ENCODE measurements around the gene HOXC4. TPM values are rescaled to one million over a fixed set of nuclear protein-coding genes. Genes with fewer than 3 reads are reported as not detected.

Gene HOXC4
- total and polyA plus RNA-seq, 3 experiments from 2014 or later = 0.37 to 1.4 (median 1.3) TPM

- H3K27me3 ChIP-seq (ENCODE audit: insufficient read depth, low read length, poor library complexity, severe bottlenecking) = peaks cover 70% of the 10 kb centered on the region
- peaks cover 78 to 96% of the 10 kb centered on the region in 2 donors for H3K27me3 Mint-ChIP-seq
- peaks cover 0 to 2% (median 0%) of the 10 kb centered on the region in 5 donors for H3K9me3 Mint-ChIP-seq
- H3K27ac ChIP-seq (ENCODE audit: low read depth, low read length) = no peak overlapping the region
- no peak overlapping the region for H3K4me3 ChIP-seq (ENCODE audit: low read length)
- H3K9me3 ChIP-seq (ENCODE audit: low read length) = no peaks in the 10 kb centered on the region
- H3K27ac Mint-ChIP-seq = no peak overlapping the region
- no peaks in the 10 kb centered on the region for H3K36me3 Mint-ChIP-seq
- CTCF ChIA-PET = interaction anchor here (0.8 to 1.5 kb wide), 3 partner anchors 179 to 201 kb away, joined by 3 to 5 read pairs (median 4); no protein-coding TSS in a partner anchor
- DNase-seq = no peak
- H3K4me3 Mint-ChIP-seq = peak overlapping the region in 1 of 7 donors; percentile 32
- H3K4me1 ChIP-seq (ENCODE audit: insufficient read depth, low read length) = peaks cover 28% of the 10 kb centered on the region
- POLR2A ChIA-PET = no interaction called here
- no peaks in the 10 kb centered on the region for H3K36me3 ChIP-seq (ENCODE audit: insufficient read depth, low read length)
- H3K4me1 Mint-ChIP-seq = peaks cover 30 to 53% (median 31%) of the 10 kb centered on the region in 3 donors
Observed at GRCh38 chr12:54012631-54013409, 40.8 kb upstream of the HOXC4 start.

GRCh38 chr12:54014377-54015017, 39.1 kb upstream of the HOXC4 start:
- H3K9me3 ChIP-seq (ENCODE audit: low read length) = no peaks in the 10 kb centered on the region
- no peaks in the 10 kb centered on the region for H3K36me3 ChIP-seq (ENCODE audit: insufficient read depth, low read length)
- ChIA-PET CTCF (interaction anchor here (0.9 to 3.8 kb wide), 5 partner anchors 8 to 194 kb away, joined by 3 to 24 read pairs (median 3); partner anchors contain the start of gene HOXC5), POLR2A (no interaction called here)
- H3K27ac ChIP-seq (ENCODE audit: low read depth, low read length) = no peak overlapping the region
- Mint-ChIP-seq H3K27ac (peak overlapping the region in 2 of 8 donors; percentile 25 to 43), H3K27me3 (peaks cover 72 to 82% of the 10 kb centered on the region in 2 donors), H3K9me3 (peaks cover 0 to 2% (median 0%) of the 10 kb centered on the region in 5 donors), H3K4me3 (peak overlapping the region in 2 of 7 donors; percentile 14 to 25), H3K4me1 (peaks cover 26 to 48% (median 27%) of the 10 kb centered on the region in 3 donors), H3K36me3 (no peaks in the 10 kb centered on the region)
- H3K27me3 ChIP-seq (ENCODE audit: insufficient read depth, low read length, poor library complexity, severe bottlenecking) = peaks cover 63% of the 10 kb centered on the region
- no peak for DNase-seq
- H3K4me3 ChIP-seq (ENCODE audit: low read length) = no peak overlapping the region
- peaks cover 23% of the 10 kb centered on the region for H3K4me1 ChIP-seq (ENCODE audit: insufficient read depth, low read length)

GRCh38 chr12:54015018-54015931, 38.4 kb upstream of the HOXC4 start:
- Histone ChIP-seq H3K27ac (ENCODE audit: low read depth, low read length) (no peak overlapping the region), H3K4me3 (ENCODE audit: low read length) (no peak overlapping the region), H3K27me3 (ENCODE audit: insufficient read depth, low read length, poor library complexity, severe bottlenecking) (peaks cover 60% of the 10 kb centered on the region), H3K4me1 (ENCODE audit: insufficient read depth, low read length) (peaks cover 18% of the 10 kb centered on the region), H3K9me3 (ENCODE audit: low read length) (no peaks in the 10 kb centered on the region), H3K36me3 (ENCODE audit: insufficient read depth, low read length) (no peaks in the 10 kb centered on the region)
- no peak overlapping the region for H3K27ac Mint-ChIP-seq
- no peaks in the 10 kb centered on the region for H3K36me3 Mint-ChIP-seq
- POLR2A ChIA-PET = interaction anchor here (0.6 kb wide), 1 partner anchor 30 kb away, joined by 4 read pairs; no protein-coding TSS in a partner anchor
- peaks cover 72 to 81% of the 10 kb centered on the region in 2 donors for H3K27me3 Mint-ChIP-seq
- H3K9me3 Mint-ChIP-seq = peaks cover 0 to 2% (median 0%) of the 10 kb centered on the region in 5 donors
- peak overlapping the region in 3 of 7 donors; percentile 14 to 32 (median 25) for H3K4me3 Mint-ChIP-seq
- H3K4me1 Mint-ChIP-seq = peaks cover 24 to 46% (median 30%) of the 10 kb centered on the region in 3 donors
- DNase-seq = no peak
- CTCF ChIA-PET = interaction anchor here (0.9 to 3.8 kb wide), 6 partner anchors 9 to 199 kb away, joined by 3 to 24 read pairs (median 4); partner anchors contain the start of gene HOXC5

- peaks cover 16% of the 10 kb centered on the region for H3K4me1 ChIP-seq (ENCODE audit: insufficient read depth, low read length)
- POLR2A ChIA-PET = interaction anchor here (0.6 kb wide), 1 partner anchor 31 kb away, joined by 4 read pairs; no protein-coding TSS in a partner anchor
- H3K27ac Mint-ChIP-seq = peak overlapping the region in 1 of 8 donors; percentile 24
- DNase-seq = no peak
- no peak overlapping the region for H3K4me3 ChIP-seq (ENCODE audit: low read length)
- no peaks in the 10 kb centered on the region for H3K36me3 ChIP-seq (ENCODE audit: insufficient read depth, low read length)
- peaks cover 0 to 2% (median 0%) of the 10 kb centered on the region in 5 donors for H3K9me3 Mint-ChIP-seq
- no peaks in the 10 kb centered on the region for H3K9me3 ChIP-seq (ENCODE audit: low read length)
- CTCF ChIA-PET = interaction anchor here (1.2 to 3.8 kb wide), 4 partner anchors 10 to 199 kb away, joined by 4 to 24 read pairs (median 14); partner anchors contain the start of gene HOXC5
- peaks cover 22 to 41% (median 23%) of the 10 kb centered on the region in 3 donors for H3K4me1 Mint-ChIP-seq
- H3K4me3 Mint-ChIP-seq = peak overlapping the region in 5 of 7 donors; percentile 10 to 74 (median 41)
- H3K27me3 Mint-ChIP-seq = peaks cover 68 to 77% of the 10 kb centered on the region in 2 donors
- H3K27me3 ChIP-seq (ENCODE audit: insufficient read depth, low read length, poor library complexity, severe bottlenecking) = peaks cover 55% of the 10 kb centered on the region
- no peak overlapping the region for H3K27ac ChIP-seq (ENCODE audit: low read depth, low read length)
- no peaks in the 10 kb centered on the region for H3K36me3 Mint-ChIP-seq
Observed at GRCh38 chr12:54016051-54016450, 37.6 kb upstream of the HOXC4 start.

- H3K4me3 Mint-ChIP-seq = peak overlapping the region in 6 of 7 donors; percentile 15 to 74 (median 36)
- Histone ChIP-seq H3K4me1 (ENCODE audit: insufficient read depth, low read length) (peaks cover 11% of the 10 kb centered on the region), H3K27me3 (ENCODE audit: insufficient read depth, low read length, poor library complexity, severe bottlenecking) (peaks cover 54% of the 10 kb centered on the region), H3K36me3 (ENCODE audit: insufficient read depth, low read length) (no peaks in the 10 kb centered on the region), H3K9me3 (ENCODE audit: low read length) (no peaks in the 10 kb centered on the region), H3K4me3 (ENCODE audit: low read length) (no peak overlapping the region), H3K27ac (ENCODE audit: low read depth, low read length) (no peak overlapping the region)
- no peaks in the 10 kb centered on the region for H3K36me3 Mint-ChIP-seq
- H3K27ac Mint-ChIP-seq = no peak overlapping the region
- H3K27me3 Mint-ChIP-seq = peaks cover 64 to 76% of the 10 kb centered on the region in 2 donors
- no peak for DNase-seq
- ChIA-PET CTCF (interaction anchor here (1.2 to 3.8 kb wide), 4 partner anchors 10 to 198 kb away, joined by 4 to 24 read pairs (median 14); partner anchors contain the start of gene HOXC5), POLR2A (no interaction called here)
- peaks cover 0 to 2% (median 0%) of the 10 kb centered on the region in 5 donors for H3K9me3 Mint-ChIP-seq
- peaks cover 18 to 36% (median 19%) of the 10 kb centered on the region in 3 donors for H3K4me1 Mint-ChIP-seq
Observed at GRCh38 chr12:54016478-54016964, 37.1 kb upstream of the HOXC4 start.

- peaks cover 11% of the 10 kb centered on the region for H3K4me1 ChIP-seq (ENCODE audit: insufficient read depth, low read length)
- peak overlapping the region; percentile 72 for H3K27ac ChIP-seq (ENCODE audit: low read depth, low read length)
- Mint-ChIP-seq H3K36me3 (no peaks in the 10 kb centered on the region), H3K27ac (peak overlapping the region in 7 of 8 donors; percentile 26 to 96 (median 70)), H3K9me3 (peaks cover 0 to 2% (median 0%) of the 10 kb centered on the region in 5 donors), H3K4me3 (peak overlapping the region; percentile 86 to 95 (median 91)), H3K27me3 (peaks cover 62 to 76% of the 10 kb centered on the region in 2 donors), H3K4me1 (peaks cover 17 to 34% (median 18%) of the 10 kb centered on the region in 3 donors)
- H3K4me3 ChIP-seq (ENCODE audit: low read length) = peak overlapping the region; percentile 86
- ChIA-PET POLR2A (interaction anchor here (0.7 to 1.1 kb wide), 3 partner anchors 9 to 37 kb away, joined by 3 to 5 read pairs (median 3); partner anchors contain the start of gene HOXC5), CTCF (interaction anchor here (0.9 to 3.8 kb wide), 7 partner anchors 9 to 198 kb away, joined by 3 to 24 read pairs (median 5); partner anchors contain the start of genes HOXC5, HOXC8 and HOXC9)
- no peaks in the 10 kb centered on the region for H3K36me3 ChIP-seq (ENCODE audit: insufficient read depth, low read length)
- peaks cover 59% of the 10 kb centered on the region for H3K27me3 ChIP-seq (ENCODE audit: insufficient read depth, low read length, poor library complexity, severe bottlenecking)
- H3K9me3 ChIP-seq (ENCODE audit: low read length) = no peaks in the 10 kb centered on the region
- no peak for DNase-seq
Observed at GRCh38 chr12:54017027-54017788, 36.4 kb upstream of the HOXC4 start.

Data from CD8-positive, alpha-beta memory T cell (primary cell).